ENCODE data around the gene PTH1R.

DNA sequence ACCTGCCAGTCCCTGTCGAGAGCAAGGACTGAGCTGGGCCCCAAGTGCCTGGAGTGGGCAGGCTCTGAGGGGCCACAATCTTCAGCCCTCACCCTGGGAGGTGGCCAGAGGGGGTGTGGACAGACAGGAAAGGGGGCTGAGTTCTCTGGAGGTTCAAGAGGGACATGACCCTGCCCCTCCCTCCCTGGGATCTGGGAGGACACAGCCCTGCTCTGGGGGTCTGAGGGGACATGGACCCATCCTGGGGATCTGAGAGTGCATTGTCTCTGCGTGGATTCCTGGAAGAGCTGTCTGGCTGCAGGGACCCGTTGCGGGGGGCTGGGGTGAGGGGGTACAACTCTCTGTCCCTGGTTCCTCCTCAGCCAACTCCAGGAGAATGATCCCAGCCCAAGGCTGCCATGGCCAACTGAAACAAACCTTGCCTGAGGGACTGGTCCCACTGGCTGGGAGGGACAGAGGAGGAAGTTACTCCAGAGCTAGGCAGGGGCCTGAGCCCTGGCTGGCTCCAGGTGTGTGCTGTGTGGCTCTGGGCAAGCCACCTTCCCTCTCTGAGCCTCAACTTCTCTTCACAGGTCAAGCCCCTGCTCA lies 29.0 kb downstream of the PTH1R start:
- no peak for TF ChIP-seq POLR2A (IDR thresholded peaks at IDR 0.05)
- TF ChIP-seq CTCF (IDR thresholded peaks at IDR 0.05): no peak

Measured in esophagus squamous epithelium (tissue), 4 donors.